Transverse colon (tissue), 4 donors: Measurements from ENCODE around the gene RNU1-4. TPM values are rescaled to one million over a fixed set of nuclear protein-coding genes. Genes with fewer than 3 reads are reported as not detected.
"Not testable (repeated sequence)": the region's sequence is repeated elsewhere in the genome, so short reads cannot be mapped to it uniquely, and the experiment has no call there.

Experiments
- DNase-seq: peaks from one replicate; pipeline ENCODE4 v3.0.0-alpha.2; 2019
- H3K27ac ChIP-seq, 4 donors: fragments of 200-600 bp; sonication (generic); 2 replicates each; pipeline ENCODE4 v1.5.1; 2016 to 2018; ENCODE audit warnings: inconsistent platforms in 4 of 4
- H3K27me3 ChIP-seq: fragments of 200-600 bp; sonication (generic); 2 replicates; pipeline ENCODE4 v1.5.1; 2017; ENCODE audit warnings: inconsistent platforms
- H3K36me3 ChIP-seq, 4 donors: fragments of 200-600 bp; sonication (generic); 2 replicates each; pipeline ENCODE4 v1.5.1; 2017 to 2019; ENCODE audit warnings: inconsistent platforms in 4 of 4
- H3K4me1 ChIP-seq, 4 donors: fragments of 200-600 bp; sonication (generic); 2 replicates each; pipeline ENCODE4 v1.5.1; 2017 to 2020; ENCODE audit warnings: inconsistent platforms in 4 of 4
- H3K4me3 ChIP-seq, 4 donors: fragments of 200-600 bp; sonication (generic); 1 replicate in 1 of 4; 2 replicates in 3 of 4; pipeline versions ENCODE4 v1.5.1 to v1.6.1; 2017 to 2019; ENCODE audit warnings: inconsistent platforms in 4 of 4
- H3K9me3 ChIP-seq, 2 donors: fragments of 200-600 bp; sonication (generic); 2 replicates each; pipeline ENCODE4 v1.5.1; 2017 to 2019; ENCODE audit warnings: inconsistent platforms in 2 of 2
- WGBS, 2 donors: methylation state at CpG; one replicate each; pipeline ENCODE4 v1.1.5; 2018; ENCODE audit warnings: low coverage in 1 of 2; 5-methylcytosine and 5-hydroxymethylcytosine counted together
- in situ Hi-C, 4 donors: fragments of 200-750 bp; cut with MboI; loops; one replicate each; pipeline versions ENCODE4 v1.15.0 to v1.15.1; 2017; ENCODE audit warnings: low sequenced_read_pairs in 3 of 4, low pct_ligation_motif_present in 1 of 4, low pct_unique_long_range_greater_than_20kb in 1 of 4
- intact Hi-C: fragments of 100-400 bp; cut with DNase I; formaldehyde crosslinking; loops from one replicate; pipeline ENCODE4 v1.15.1; 2023; ENCODE audit warnings: low total_unique reads
- small RNA-seq, 4 donors: library from RNA; depleted of rRNA; stranded (forward); fragments of <200 nt; gene quantifications; one replicate each; pipeline ENCODE3, GENCODE V24; 2016
- total RNA-seq, 4 donors: library from RNA; depleted of rRNA; stranded (reverse); fragments of >200 nt; gene quantifications; one replicate each; pipeline ENCODE4 v1.1.0, GENCODE V29; 2016

Gene RNU1-4
- total RNA-seq, 4 donors from 2014 or later: under 0.01 TPM; not detected in 1

GRCh38 chr1:16786362-16786761 lies 46.0 kb downstream of the RNU1-4 start:
- H3K27ac ChIP-seq, DNase-seq, in situ Hi-C loops, H3K27me3 ChIP-seq, intact Hi-C loops, H3K4me3 ChIP-seq, H3K4me1 ChIP-seq, H3K36me3 ChIP-seq, H3K9me3 ChIP-seq: not testable (repeated sequence)
- 52 to 83% methylated on average over 2 to 4 of the region's 4 CpGs for WGBS, 2 donors

GRCh38 chr1:16787175-16787574 lies 46.9 kb downstream of the RNU1-4 start:
- 35 to 38% methylated on average over 1 to 3 of the region's 3 CpGs for WGBS, 2 donors
- intact Hi-C loops: not testable (repeated sequence)

GRCh38 chr1:16787711-16788110 lies 47.4 kb downstream of the RNU1-4 start:
- DNase-seq, H3K27ac ChIP-seq, H3K36me3 ChIP-seq, H3K4me1 ChIP-seq, in situ Hi-C loops, H3K9me3 ChIP-seq, H3K4me3 ChIP-seq, intact Hi-C loops, H3K27me3 ChIP-seq: not testable (repeated sequence)
- WGBS, 2 donors: 28 to 39% methylated on average over 3 of the region's 5 CpGs

More at GRCh38 chr1:16787175-16787574, 46.9 kb downstream of the RNU1-4 start:
- H3K36me3 ChIP-seq, H3K9me3 ChIP-seq, H3K4me3 ChIP-seq, H3K27me3 ChIP-seq, in situ Hi-C loops, H3K27ac ChIP-seq, DNase-seq, H3K4me1 ChIP-seq: not testable (repeated sequence)

Small RNA genes within 50 kb of the gene (small RNA-seq; reads per million reads assigned to genes)
- 0 reads per million in 4 donors for gene RNU1-4

Other genes with a start within 250 kb of the RNU1-4 start
- gene RNU1-1, start 226.2 kb upstream of the RNU1-4 start, total RNA-seq: under 1 TPM in 3 of 4 donors, not detected in 1; under 0.01 TPM
- 100 to 1,000 TPM in 3 of 4 donors, 10 to 100 TPM in 1; 70.1 to 178 (median 148) TPM for gene NBPF1, start 127.0 kb upstream of the RNU1-4 start, total RNA-seq
- gene RNU1-3, start 73.6 kb upstream of the RNU1-4 start, total RNA-seq: under 1 TPM in 3 of 4 donors, not detected in 1; under 0.01 TPM
- gene RNU1-2, start 155.5 kb downstream of the RNU1-4 start, total RNA-seq: under 1 TPM in 3 of 4 donors, not detected in 1; under 0.01 TPM
- 100 to 1,000 TPM in 1 of 4 donors, 10 to 100 TPM in 3; 13.0 to 149 (median 23.7) TPM for gene CROCC, start 181.4 kb downstream of the RNU1-4 start, total RNA-seq
- 1 to 10 TPM in 3 of 4 donors, not detected in 1; 1.1 to 5.6 (median 3.5) TPM for gene MFAP2, start 240.1 kb downstream of the RNU1-4 start, total RNA-seq